ENCODE results near the gene SRP68. TPM values are rescaled to one million over a fixed set of nuclear protein-coding genes. Genes with fewer than 3 reads are reported as not detected.

SRP68 gene
- total RNA-seq, 1 experiment from 2014 or later = 48.1 TPM

DNA sequence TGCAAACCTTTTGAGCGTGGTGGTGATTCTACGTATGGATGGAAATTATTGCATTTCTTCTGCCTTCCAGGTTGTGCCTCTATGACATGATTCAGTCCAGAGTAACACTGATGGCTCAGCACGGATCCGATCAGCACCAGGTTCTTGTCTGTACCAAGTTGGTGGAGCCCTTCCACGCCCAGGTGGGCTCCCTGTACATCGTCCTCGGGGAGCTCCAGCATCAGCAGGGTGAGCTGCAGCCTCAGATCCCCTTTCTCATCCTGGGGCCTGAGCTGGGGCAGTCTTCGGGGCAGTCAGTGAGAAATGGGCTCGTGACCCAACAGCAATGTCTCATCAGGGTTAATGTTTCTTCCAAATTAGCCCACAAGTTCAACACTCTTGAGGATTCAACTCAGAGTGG lies 80.9 kb downstream of the SRP68 start:
- H3K27me3 ChIP-seq (replicated peaks) = no peaks in the 10 kb centered on the region
- H3K4me1 ChIP-seq (replicated peaks) = no peaks in the 10 kb centered on the region
- no peak for DNase-seq (ENCODE audit: low read depth in 1 of 2, low spot score in 2 of 2)
- H3K36me3 ChIP-seq = peaks cover 18% of the 10 kb centered on the region
- H3K27ac ChIP-seq = no peak overlapping the region
- H3K4me3 ChIP-seq = no peak overlapping the region
- H3K9me3 ChIP-seq (replicated peaks) = no peaks in the 10 kb centered on the region

Other genes with a start within 250 kb of the SRP68 start
- gene UNC13D, start 228.1 kb downstream of the SRP68 start, total RNA-seq (2014; rRNA removed; shearing (Covaris generic)) = not detected in 2 replicates
- 22.6 and 28.8 TPM in 2 replicates for gene WBP2, start 217.2 kb downstream of the SRP68 start, total RNA-seq (2014; rRNA removed; shearing (Covaris generic))
- gene TRIM47, start 193.9 kb downstream of the SRP68 start, total RNA-seq (2014; rRNA removed; shearing (Covaris generic)) = 11.9 and 17.5 TPM in 2 replicates
- gene TRIM65, start 175.6 kb downstream of the SRP68 start, total RNA-seq (2014; rRNA removed; shearing (Covaris generic)) = 11.9 and 17.6 TPM in 2 replicates
- gene MRPL38, start 167.6 kb downstream of the SRP68 start, total RNA-seq (2014; rRNA removed; shearing (Covaris generic)) = 54.0 and 55.7 TPM in 2 replicates
- gene FBF1, start 131.5 kb downstream of the SRP68 start, total RNA-seq (2014; rRNA removed; shearing (Covaris generic)) = 20.1 and 29.0 TPM in 2 replicates
- gene ACOX1, start 93.4 kb downstream of the SRP68 start, total RNA-seq (2014; rRNA removed; shearing (Covaris generic)) = 32.0 and 33.4 TPM in 2 replicates
- gene TEN1, start 93.3 kb downstream of the SRP68 start, total RNA-seq (2014; rRNA removed; shearing (Covaris generic)) = 26.9 and 31.0 TPM in 2 replicates
- 2.0 and 5.1 TPM in 2 replicates for gene CDK3, start 71.7 kb downstream of the SRP68 start, total RNA-seq (2014; rRNA removed; shearing (Covaris generic))
- gene EVPL, start 45.2 kb downstream of the SRP68 start, total RNA-seq (2014; rRNA removed; shearing (Covaris generic)) = not detected in 2 replicates
- gene GALR2, start 2.3 kb upstream of the SRP68 start, total RNA-seq (2014; rRNA removed; shearing (Covaris generic)) = 0.18 TPM in 1 of 2 replicates, not detected in the other
- gene ZACN, start 6.7 kb upstream of the SRP68 start, total RNA-seq (2014; rRNA removed; shearing (Covaris generic)) = not detected in 2 replicates
- gene EXOC7, start 31.3 kb upstream of the SRP68 start, total RNA-seq (2014; rRNA removed; shearing (Covaris generic)) = 98.2 and 133 TPM in 2 replicates
- gene FOXJ1, start 68.7 kb upstream of the SRP68 start, total RNA-seq (2014; rRNA removed; shearing (Covaris generic)) = not detected in 2 replicates
- 4.6 and 9.4 TPM in 2 replicates for gene RNF157, start 168.0 kb upstream of the SRP68 start, total RNA-seq (2014; rRNA removed; shearing (Covaris generic))
- 7.6 and 13.7 TPM in 2 replicates for gene UBALD2, start 192.8 kb upstream of the SRP68 start, total RNA-seq (2014; rRNA removed; shearing (Covaris generic))
- gene QRICH2, start 235.8 kb upstream of the SRP68 start, total RNA-seq (2014; rRNA removed; shearing (Covaris generic)) = 2.0 and 4.7 TPM in 2 replicates

All from SJSA1 (cell line).